ENCODE results near the gene KCNJ10.

The KCNJ10 gene

DNA sequence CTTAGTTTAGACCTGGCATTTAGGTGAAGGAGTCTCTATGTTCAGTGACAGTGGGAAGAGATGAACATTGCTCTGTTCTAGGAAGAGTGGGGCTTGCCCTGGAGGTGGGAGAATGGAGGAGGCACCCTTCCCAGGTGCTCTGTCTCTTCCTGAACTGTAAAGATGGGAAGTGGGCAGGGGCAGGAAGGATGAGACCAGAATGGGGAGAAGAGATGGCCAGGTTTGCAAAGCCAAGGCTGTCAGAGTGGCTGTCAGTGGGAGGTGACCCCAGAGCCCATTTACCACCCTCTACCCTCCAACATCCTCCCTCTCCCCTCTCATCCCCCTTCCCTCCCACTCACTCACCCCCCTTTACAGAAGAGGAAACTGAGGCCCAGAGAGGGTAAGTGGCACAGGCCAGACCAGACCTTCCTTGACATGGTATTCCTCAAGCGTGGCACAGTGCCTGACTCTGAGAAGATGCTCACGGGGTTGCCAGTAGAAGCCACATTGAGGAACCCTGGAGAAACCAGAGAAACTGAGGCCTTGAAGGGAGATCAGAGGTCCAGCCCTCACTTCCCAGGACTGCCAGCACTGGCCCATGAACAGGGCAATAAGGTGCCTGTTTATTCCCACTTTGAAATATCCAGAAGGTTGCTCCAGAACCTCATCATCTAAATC lies 29.9 kb upstream of the KCNJ10 start:
- no peak for DNase-seq (ENCODE audit: low read depth in 2 of 2)

DNA sequence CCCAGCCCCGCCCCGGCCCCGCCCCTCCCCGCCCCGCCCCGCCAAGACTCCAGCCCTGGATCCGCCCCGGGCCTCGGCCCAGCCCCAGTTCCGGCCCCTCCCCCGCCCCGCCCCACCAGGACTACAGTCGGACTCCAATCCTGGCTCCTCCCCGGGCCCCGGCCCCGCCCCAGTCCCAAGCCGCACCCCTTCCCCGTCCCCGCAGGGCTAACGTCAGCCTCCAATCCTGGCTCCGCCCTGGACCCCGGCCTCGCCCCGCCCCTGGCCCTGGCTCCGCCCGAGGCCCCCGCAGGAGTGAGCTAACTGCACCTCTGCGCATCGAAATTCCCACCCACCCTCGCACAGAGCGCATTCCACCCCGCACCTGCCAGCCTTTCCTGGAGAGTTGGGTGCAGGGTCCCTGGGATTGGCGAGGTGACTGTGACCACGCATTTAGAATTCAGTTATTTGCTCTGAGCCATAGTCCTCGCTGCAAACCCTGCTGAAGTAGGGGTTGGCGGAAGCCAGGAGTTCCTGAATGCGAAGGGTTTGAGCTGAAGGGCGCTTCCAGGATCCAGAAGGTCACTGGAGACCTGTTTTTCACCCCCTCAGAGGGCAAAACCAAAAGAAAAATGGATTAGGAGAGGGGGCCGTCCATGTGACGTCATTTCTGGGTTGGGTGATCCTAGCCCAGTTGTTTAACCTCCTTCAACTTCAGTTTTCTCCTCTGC lies 29.0 kb upstream of the KCNJ10 start:
- DNase-seq (ENCODE audit: low read depth in 2 of 2) = peak; percentile 97 to 99

DNA sequence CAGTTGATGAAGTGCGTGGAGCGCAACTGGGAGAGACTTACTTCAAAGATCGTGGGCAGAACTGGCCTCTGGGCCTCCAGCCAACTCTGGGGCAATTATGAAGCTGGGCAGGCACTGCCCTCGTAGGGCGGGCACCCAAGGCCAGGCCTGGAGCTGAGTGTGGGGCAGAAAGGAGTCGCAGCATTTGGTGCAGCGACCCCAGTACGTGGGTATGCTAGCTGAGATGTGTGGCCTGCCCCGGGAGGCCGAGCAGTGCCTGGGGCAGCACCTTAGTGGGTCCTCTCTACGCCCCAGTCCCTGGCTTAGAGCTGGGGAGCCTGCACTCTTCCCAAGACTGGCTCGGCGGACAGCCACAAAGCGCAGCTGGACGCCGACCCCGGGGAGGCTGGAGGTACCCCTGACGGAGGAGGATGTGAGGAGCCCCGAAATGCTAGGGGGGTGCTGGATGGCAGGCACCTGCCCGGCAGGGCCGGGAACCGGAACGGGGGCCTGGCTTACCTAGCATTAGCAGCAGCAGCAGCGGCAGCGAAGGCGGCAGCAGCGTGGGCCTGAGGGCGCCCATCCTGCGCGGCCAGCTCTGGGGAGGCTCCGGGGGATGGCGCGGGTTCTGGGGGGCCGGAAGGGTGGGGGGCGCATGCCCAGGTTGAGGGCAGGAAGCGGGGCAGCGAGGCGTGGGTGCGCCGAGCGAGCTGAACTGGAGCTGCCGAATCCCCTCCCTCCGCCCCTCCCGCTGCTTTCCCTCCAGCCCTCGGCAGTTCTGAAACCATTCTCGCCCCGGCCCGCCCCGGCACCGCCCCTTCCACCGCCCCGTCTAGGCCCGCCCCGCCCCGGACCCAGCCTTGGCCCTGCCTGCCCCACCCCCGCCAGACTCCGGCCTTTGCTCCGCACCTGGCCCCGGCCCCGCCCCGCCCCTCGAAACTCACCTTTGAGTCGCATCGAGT lies 28.2 kb upstream of the KCNJ10 start, which contains the start of gene IGSF8:
IGSF8 (minus strand) TSS at position 709 of the 941 bp plus-strand sequence; CDS start at position 562, 147 bp downstream.
- peak; percentile 89 to 95 for DNase-seq (ENCODE audit: low read depth in 2 of 2)

DNA sequence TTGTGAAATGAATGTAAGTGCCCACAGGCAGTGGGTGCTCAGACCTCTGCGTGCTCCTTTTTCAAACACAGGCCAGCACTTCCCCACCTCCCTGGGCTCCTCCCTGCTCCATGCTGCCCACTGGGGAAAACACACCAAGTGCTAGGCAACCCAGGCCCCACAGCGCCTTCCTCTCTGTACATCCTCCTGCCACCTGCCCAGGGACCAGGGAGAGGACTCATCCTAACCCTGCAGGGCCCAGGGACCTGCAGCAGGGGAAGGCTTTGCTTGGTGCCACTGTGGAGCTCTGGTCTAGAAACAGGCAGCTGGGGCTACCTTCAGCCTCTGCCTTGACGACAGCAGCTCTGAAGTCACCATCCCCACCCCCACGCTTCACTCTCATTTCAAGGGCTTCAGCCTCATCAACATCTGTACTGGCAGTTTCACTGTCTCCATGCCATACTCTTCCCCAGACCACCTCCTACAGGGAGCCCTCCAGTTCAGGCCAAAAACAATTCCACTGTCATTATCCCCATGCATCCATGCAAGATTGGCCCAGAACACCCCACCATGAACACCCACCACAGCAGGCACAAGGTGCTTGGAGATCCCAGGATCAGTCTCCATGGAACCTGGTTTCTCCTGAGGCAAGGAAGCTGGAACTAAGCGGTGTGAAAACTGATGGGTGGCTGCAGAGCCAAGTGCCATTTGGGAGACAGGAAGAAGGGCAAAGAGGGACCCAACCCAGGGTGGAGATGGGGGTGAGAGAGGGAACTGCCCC lies 27.4 kb upstream of the KCNJ10 start:
- no peak for DNase-seq (ENCODE audit: low read depth in 2 of 2)

DNA sequence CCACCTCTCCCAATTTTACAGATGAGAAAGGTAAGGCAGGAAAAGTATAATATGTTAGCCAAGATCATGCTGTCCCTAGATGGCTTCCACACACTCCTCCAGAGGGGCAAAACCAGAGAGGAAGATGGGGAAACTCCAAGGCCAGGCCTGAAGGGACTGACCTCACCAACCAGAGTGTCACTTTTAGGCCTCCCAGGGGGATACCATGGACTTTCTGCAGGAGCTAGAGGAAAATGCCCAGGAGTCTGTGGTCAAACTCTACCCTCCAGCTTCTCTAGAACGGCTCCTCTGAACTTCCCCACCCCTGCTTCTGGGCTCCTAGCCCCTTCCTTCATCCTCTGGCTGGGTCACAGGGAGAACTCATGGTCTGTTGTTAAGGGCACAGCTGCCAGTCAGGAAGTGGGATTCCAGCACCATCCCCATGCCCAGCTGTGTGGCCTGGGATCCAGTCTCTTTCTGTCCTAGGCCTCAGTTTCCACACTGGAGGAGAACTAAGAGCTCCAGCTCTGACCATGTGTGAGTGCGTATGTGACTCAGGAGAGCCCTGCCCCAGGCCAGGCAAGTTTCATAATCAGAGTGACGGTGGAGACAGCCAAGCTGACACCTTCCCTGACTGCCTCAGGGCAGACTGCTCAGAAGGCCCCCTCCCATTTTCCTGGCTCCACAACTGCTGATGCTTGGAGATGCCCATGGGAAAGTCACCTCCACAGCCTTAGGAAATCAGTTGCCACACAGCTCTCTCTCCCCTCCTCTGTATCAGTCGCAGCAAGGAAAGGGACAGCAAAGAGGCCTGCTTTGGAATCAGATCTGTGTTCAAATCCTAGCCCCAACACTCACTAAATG lies 26.5 kb upstream of the KCNJ10 start:
- DNase-seq (ENCODE audit: low read depth in 2 of 2) = no peak

DNA sequence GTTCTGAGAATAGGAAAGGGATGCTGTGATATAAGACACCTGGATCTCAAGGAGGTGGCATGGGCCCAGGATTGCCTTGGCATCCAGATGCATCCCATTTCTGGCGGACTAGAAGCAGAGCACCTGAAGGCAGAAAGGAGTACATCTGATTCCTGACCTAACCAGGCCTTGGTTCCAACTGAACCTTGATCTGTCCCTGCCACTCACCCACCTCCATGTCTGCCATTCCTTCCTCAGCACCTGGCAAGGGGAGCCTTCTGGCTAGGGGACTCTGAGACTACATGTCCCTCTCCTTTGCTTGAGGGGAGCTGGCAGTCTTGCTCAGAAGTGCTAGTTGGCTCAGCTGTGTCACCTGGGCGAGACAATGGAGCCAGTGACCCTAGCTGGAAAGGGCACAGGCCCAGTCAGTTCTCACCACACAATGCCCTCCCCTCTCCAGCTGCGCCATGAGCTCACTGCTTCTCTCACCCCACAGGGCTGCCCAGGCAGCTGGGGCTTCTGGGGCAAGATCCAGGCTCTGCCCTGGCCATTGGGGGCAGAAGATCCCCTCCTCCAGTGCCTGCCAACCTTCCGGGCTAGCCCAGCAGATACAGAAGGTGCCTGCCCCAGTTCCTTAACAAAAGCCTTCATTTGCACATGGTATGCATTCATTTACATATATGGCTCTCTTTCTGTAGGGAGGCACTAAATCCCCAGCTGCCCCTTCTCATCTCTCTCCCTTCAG lies 25.6 kb upstream of the KCNJ10 start:
- DNase-seq (ENCODE audit: low read depth in 2 of 2) = no peak

DNA sequence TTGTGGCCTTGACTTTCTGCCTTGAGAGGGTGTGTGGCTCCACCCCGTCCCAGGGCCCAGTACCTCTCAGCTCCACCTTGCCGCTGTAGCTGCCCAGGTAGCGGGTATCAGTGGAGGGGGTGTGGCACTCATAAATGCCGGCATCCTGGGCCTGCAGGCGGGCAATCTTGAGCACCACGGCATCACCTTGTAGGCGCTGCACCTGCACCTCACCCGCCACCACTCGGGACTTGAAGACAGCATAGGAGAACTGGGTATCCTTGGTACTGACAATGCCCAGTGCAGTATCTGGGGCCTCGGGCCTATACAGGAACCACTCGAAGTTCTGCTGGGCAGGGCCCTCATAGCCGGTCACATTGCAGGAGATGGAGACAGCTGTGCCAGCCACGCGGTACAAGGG lies 24.8 kb upstream of the KCNJ10 start:
- no peak for DNase-seq (ENCODE audit: low read depth in 2 of 2)

DNA sequence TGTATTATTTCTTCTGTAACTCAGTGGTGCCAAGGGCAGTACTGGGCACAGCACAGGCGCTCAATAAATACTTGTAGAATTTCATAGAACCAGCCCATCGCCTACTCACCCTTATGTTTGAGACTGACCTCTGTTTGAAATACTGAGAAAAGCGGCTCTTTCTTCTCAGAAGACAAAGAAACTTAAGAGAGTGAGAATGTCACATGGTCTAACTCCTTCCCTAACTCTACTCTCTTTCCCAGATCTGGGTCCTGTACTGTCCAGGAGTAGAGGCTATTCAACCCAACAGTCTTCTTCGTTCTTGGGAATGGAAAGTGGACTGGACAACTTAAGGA lies 24.3 kb upstream of the KCNJ10 start:
- DNase-seq (ENCODE audit: low read depth in 2 of 2) = no peak

DNA sequence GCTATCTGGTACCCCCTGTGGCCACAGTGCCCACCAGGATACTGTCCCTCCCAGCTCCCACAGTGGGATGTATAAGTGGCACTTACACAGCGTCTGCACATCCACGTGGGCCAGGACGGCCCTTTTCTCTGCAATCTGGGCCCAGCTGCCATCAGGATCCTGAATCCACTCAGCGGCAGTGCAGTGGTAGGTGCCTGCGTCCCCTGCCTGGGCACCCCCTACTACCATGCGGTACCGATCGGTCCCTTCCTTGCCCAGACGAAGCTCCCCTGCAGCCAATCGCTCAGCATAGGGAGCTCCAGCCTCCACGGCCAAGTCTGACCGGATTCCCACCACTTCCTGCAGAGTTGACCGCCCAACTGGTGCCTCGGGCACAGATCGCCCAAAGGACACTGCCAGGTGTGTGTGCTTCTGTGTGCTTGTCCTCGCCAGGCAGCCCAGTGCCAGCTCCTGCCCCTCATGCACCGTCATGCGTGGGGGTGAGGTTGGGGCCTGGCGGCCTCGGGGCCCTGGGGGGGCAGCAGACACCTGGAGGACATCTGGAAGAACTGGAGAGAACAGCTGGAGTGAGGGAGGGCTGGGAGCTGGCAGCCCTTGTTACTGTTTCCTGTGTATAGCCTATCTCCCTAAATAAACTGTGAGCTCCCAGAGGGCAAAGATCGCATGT lies 23.8 kb upstream of the KCNJ10 start:
- DNase-seq (ENCODE audit: low read depth in 2 of 2) = no peak

DNA sequence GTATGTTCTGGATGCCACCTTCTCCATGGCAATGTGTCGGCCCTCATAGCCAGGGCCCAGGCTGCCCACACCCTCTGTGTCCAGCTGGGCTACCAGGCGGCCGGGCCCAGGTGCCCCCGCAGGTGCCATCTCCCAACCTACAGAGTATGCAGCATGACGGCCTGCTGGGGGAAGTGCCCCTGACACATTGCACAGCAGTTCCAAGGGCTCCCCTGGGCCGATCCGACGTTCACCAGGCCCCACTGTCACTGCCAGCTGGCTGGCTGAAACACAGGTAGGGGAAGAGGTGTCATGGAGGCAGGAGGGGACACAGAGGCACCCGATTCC lies 23.1 kb upstream of the KCNJ10 start:
- DNase-seq (ENCODE audit: low read depth in 2 of 2) = no peak

DNA sequence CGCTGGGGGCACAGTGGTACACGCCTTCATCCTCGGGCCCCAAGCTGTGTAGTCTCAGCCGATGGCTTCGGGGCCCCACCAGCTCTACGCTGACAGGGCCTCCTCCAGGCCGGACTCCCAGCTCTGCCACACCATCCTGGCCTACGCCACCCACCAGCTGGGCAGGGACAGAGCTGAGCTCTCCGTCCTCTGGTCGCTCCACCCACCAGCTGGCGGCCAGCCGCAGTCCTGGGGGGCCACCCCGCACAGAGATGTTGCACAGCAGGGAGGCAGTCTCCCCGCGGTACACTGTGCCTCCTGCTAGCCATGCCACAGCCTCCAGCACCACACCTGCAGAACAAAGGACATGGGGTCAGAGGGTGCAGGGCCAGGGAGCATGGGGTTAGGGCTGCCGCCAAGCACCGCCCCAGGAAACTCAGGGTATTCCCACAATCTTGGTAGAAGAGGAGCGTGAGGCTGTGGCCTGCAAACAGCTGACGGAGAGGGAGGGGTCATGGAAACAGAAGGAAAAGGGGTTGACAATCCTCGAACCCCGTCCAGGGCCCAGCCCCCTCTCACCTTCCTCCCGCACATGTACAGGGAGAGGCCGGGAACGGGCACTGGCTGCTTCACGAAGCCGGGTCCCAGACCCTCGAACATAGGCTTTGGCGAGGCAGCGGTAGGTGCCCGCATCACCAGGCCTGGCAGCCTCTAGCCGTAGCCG lies 22.6 kb upstream of the KCNJ10 start:
- DNase-seq (ENCODE audit: low read depth in 2 of 2) = no peak

DNA sequence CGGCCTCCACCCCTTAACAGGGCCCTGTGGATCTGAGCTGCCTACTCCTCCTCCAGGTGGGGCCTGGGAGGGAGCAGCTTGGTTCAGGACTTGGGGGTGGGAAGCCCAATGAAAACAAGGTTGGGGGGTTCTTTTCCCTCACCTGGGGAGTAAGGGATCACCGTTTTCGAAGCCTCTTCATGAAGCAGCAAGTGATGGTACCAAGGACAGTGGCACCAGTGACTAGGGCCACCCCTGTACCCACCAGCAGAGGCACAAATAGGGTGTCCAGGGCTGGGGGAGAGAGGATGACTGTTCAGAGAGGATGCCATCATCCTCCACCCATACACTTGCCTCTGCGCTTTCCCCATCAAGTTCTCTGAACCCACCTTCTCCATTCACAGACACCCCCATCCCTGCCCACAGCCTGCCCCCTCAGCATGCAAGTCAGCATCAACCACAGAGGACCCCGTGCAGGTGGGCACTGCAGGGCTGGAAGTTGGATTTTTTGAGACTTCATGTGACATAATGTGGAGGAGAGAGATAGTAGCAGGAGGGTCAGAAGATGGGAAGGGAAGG lies 21.8 kb upstream of the KCNJ10 start:
- DNase-seq (ENCODE audit: low read depth in 2 of 2) = no peak

DNA sequence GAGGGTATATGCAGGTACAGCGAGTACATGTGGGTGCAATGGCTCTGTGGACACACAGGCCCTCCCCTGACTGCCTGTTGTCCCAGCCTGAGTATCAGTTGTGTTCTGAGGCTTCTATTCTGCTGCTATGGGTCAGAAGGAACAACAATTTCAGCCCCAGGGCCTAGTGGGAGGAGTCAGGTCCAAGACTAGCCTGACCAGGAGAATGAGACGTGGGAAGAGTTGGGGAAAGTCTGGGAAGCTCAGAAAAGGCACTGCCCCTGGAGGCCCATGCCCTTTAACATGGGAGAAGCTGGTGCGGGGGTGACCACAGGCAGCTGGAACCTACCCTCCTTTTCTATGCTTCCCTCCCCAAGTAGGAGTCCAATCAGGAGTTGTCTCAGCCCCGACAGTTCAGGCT lies 20.8 kb upstream of the KCNJ10 start:
- DNase-seq (ENCODE audit: low read depth in 2 of 2) = no peak

DNA sequence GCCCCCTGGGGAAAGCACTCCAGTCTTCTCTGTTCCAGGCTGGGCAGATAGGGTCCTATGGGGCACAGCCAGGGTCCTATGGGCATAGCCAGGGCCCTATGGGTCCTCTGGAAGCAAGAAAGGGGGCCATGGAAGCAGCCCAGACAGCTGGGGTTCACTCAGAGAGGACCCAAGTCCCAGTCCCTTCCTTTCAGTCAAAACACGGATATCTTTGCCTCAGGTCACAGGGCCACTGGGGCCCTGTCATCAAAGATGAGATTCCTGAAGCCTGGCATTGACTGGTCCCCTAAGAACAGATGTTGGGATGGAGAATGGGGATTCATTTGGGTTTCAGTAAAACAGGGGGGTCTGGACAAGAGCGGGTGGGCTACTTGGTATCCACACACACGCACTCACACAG lies 19.9 kb upstream of the KCNJ10 start:
- no peak for DNase-seq (ENCODE audit: low read depth in 2 of 2)

DNA sequence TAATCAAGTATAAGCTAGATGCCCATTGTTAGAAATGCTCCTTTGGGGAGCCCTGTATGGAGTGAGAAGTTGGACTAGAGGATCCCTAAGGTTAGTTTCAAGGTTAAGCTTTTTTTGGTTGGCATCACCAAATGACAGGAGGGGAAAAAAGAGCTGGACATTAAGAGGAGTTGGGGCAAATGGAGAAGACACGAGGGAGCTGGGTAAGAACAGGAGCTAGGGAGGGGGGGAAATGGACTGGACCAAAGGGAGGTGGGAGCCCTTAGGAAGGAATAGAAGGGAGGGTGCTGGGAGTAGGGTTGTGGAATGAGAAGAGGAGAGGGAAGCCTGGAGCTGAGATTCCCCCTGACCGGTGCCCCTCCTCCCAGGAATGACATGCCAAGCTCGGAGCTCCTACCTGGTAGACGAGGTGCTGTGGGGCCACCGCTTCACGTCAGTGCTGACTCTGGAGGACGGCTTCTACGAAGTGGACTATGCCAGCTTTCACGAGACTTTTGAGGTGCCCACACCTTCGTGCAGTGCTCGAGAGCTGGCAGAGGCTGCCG lies 17.2 kb upstream of the KCNJ10 start:
- no peak for DNase-seq (ENCODE audit: low read depth in 2 of 2)

DNA sequence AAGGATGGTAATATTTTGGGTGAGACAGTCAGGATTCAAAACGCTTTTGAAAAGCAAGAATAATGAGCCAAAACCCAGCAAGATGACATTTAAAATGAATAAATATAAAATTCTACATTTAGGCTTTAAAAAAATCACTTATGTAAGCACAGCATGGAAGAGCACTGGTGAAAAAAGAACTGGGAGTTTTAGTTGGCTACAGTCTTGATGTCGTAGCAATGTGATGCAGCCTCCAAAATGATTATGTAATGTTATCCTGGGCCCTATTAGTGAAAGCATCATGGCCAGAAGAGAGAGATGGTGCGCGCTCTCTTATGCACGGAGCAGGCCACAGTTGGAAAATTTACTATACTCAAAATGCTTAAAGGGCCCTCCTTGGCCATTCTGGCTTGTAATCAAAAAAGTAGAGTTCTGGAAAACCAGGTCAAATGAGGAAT lies 16.5 kb upstream of the KCNJ10 start:
- no peak for DNase-seq (ENCODE audit: low read depth in 2 of 2)

DNA sequence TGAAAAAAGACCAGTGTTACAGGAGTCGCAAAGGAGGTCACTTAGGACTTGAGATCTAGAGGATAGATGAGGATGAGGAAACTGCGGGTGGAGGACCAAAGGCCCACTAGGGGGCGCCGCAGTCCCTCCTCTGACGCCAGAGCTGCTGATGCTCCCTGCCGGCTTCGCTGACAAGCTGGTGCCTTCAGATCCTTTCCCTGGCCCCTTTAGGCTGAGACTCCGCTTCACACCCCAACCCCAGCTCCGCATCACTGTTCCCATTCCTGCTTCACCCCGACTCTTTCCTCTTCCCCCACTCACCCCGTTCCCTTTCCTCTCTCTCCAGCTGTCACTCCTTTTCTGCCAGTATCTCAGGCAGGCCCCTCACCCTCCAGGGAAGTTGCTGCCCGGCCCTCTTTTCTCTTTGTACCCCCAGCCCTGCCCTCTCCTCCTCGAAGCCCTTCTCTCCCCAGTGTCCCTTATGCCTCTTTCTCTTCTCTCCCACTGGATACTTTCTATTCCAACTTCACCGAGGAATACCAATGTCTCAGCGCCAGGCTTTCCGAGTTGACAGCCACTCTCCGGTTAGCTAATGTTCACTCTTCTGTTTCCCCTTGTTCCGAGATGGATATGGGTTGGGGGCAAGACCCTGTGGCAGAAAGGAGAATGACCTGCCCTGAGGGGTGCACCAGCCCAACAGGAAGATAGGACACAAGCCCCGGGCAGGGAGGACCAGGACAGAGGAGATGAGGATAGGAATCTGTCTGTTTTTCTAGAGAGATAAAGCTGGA lies 15.9 kb upstream of the KCNJ10 start:
- peak; percentile 76 to 83 for DNase-seq (ENCODE audit: low read depth in 2 of 2)

All from stimulated activated CD4-positive, alpha-beta T cell treated with anti-CD3 and anti-CD28 coated beads, Interleukin-4, amount 100 ng/mL, for 48 hours (primary cell).